ENCODE measurements around the gene C5orf22. TPM values are rescaled to one million over a fixed set of nuclear protein-coding genes. Genes with fewer than 3 reads are reported as not detected.
"Not testable (repeated sequence)": the region's sequence is repeated elsewhere in the genome, so short reads cannot be mapped to it uniquely, and the experiment has no call there.

C5orf22 gene
- total RNA-seq, 2 donors from 2014 or later = 15.5 to 16.6 TPM

DNA sequence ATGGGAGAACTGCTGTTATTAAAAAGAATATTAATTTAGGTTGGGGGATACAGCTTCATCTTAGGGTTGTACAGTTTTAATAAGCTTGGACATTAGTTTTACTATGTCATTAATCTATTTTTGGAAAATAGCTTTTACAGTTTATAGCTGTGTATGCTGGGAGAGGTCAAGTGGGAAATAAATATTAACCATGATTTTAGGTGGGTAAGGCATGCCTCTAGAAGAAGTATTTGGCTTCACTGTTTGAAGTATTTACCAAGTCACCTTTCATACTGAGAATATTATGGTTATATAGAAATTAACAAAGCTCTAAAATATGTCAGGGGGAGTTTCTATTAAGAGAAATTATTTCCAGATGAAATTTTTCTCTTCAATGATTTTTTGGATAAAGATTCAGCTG lies 5.2 kb downstream of the C5orf22 start:
- Histone ChIP-seq H3K4me1 (peaks cover 13% of the 10 kb centered on the region), H3K36me3 (replicated peaks in 1 of 2; ENCODE audit: insufficient read depth in 1 of 2, low read depth in 2 of 2) (peaks cover 6 to 16% of the 10 kb centered on the region in 2 donors), H3K27me3 (no peaks in the 10 kb centered on the region), H3K4me3 (no peak overlapping the region), H3K9me3 (no peaks in the 10 kb centered on the region), H3K27ac (no peak overlapping the region)
- DNase-seq = no peak
- no peak for ATAC-seq
- TF ChIP-seq POLR2A (IDR thresholded peaks at IDR 0.05) = no peak
- TF ChIP-seq, protein P1, sequence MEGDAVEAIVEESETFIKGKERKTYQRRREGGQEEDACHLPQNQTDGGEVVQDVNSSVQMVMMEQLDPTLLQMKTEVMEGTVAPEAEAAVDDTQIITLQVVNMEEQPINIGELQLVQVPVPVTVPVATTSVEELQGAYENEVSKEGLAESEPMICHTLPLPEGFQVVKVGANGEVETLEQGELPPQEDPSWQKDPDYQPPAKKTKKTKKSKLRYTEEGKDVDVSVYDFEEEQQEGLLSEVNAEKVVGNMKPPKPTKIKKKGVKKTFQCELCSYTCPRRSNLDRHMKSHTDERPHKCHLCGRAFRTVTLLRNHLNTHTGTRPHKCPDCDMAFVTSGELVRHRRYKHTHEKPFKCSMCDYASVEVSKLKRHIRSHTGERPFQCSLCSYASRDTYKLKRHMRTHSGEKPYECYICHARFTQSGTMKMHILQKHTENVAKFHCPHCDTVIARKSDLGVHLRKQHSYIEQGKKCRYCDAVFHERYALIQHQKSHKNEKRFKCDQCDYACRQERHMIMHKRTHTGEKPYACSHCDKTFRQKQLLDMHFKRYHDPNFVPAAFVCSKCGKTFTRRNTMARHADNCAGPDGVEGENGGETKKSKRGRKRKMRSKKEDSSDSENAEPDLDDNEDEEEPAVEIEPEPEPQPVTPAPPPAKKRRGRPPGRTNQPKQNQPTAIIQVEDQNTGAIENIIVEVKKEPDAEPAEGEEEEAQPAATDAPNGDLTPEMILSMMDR (IDR thresholded peaks at IDR 0.05) = no peak
- intact Hi-C loops (cut with DNase I) = no loop called here

DNA sequence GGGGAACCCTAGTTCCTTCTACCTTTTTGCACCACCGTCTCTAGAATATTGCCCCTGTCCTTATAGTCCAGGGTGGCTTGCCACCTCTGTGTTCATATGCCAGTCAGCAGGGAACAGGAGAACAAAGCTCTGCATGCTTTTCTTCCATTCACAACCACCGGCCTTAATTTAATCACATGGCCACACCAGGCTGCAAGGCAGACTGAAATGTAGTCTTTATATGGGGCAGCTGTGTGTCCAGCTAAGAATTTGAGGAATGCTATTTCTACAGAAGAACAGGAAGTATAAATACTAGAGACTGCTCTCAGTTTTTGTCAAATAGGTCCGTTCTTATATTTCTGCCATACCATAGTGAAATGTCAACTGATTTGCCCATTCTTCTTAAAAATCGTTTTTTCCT lies 5.8 kb downstream of the C5orf22 start:
- H3K9me3 ChIP-seq = no peaks in the 10 kb centered on the region
- no peak overlapping the region for H3K4me3 ChIP-seq
- WGBS, 2 donors = 60 to 64% methylated on average over 4 of the region's 4 CpGs
- ATAC-seq (no peak), DNase-seq (no peak)
- H3K4me1 ChIP-seq = peaks cover 12% of the 10 kb centered on the region
- no peak overlapping the region for H3K27ac ChIP-seq
- TF ChIP-seq, protein P1 (IDR thresholded peaks at IDR 0.05) = no peak
- no peak for TF ChIP-seq POLR2A (IDR thresholded peaks at IDR 0.05)
- peaks cover 6 to 16% of the 10 kb centered on the region in 2 donors for H3K36me3 ChIP-seq (replicated peaks in 1 of 2; ENCODE audit: insufficient read depth in 1 of 2, low read depth in 2 of 2)
- intact Hi-C loops (cut with DNase I) = no loop called here
- H3K27me3 ChIP-seq = no peaks in the 10 kb centered on the region

DNA sequence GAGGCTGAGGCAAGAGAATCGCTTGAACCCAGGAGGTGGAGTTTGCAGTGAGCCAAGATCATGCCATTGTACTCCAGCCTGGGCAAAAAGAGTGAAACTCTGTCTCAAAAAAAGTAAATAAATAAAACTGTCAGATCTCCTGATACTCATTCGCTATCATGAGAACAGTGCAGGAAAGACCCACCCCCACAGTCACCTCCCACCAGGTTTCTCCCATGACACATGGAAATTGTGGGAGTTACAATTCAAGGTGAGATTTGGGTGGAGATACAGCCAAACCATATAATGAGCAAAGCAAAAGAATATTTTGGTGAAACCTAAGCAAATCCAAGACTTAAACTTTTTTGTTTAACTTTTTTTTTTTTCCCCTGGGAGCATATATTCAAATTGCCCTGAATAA lies 17.0 kb downstream of the C5orf22 start:
- peaks cover 6 to 23% of the 10 kb centered on the region in 2 donors for H3K36me3 ChIP-seq (replicated peaks in 1 of 2; ENCODE audit: insufficient read depth in 1 of 2, low read depth in 2 of 2)
- intact Hi-C loops (cut with DNase I); H3K27me3 ChIP-seq; H3K9me3 ChIP-seq; ATAC-seq; DNase-seq; H3K4me1 ChIP-seq; H3K4me3 ChIP-seq; H3K27ac ChIP-seq: not testable (repeated sequence)
- 97 to 98% methylated on average over 2 of the region's 2 CpGs for WGBS, 2 donors

DNA sequence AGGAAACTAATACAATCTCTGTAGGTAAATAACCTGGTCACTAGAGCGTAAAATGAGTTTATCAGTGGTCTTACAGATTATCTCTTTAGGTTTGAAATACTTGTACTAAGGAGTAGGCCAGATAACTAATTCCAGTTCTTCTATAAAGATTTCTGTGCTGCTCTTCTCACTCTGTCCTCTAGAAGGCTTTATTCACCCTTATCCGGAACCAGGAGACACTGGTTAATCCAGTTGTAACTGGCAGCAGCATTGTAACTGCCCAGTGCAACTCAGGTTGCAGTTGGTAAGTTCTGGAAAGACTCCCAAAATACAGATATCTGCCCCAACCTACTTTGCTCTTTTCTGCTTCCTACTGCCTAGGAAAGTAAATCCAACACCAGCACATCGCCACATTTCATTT lies 19.8 kb downstream of the C5orf22 start:
- TF ChIP-seq, protein P1 (IDR thresholded peaks at IDR 0.05) = no peak
- no peak for TF ChIP-seq POLR2A (IDR thresholded peaks at IDR 0.05)
- no peak for ATAC-seq
- H3K9me3 ChIP-seq = no peaks in the 10 kb centered on the region
- WGBS, 2 donors = 93 to 95% methylated on average over 3 of the region's 3 CpGs
- H3K4me1 ChIP-seq = no peaks in the 10 kb centered on the region
- H3K36me3 ChIP-seq (replicated peaks in 1 of 2; ENCODE audit: insufficient read depth in 1 of 2, low read depth in 2 of 2) = peaks cover 6 to 23% of the 10 kb centered on the region in 2 donors
- H3K27me3 ChIP-seq = no peaks in the 10 kb centered on the region
- intact Hi-C loops (cut with DNase I) = no loop called here
- no peak overlapping the region for H3K4me3 ChIP-seq
- no peak overlapping the region for H3K27ac ChIP-seq
- DNase-seq = no peak

DNA sequence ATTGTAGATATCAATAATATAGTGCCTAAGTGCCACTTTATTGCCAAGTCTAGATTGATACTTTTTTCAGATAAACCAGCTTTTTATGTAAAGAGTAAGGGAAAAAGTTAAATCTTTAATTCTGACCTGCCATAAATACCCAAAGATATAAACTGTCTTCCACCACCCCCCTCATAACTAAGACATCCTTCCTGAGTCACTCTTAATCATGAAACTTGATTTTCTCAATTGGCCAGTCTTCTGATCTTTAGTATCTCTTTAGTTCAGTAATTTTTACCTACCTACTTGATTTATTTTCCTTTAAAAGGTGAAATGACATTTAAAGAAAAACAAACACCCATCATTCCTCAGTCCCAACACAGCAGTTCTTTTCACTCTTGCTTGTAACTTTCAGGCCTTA lies 21.8 kb downstream of the C5orf22 start:
- Histone ChIP-seq H3K9me3 (no peaks in the 10 kb centered on the region), H3K36me3 (replicated peaks in 1 of 2; ENCODE audit: insufficient read depth in 1 of 2, low read depth in 2 of 2) (peaks cover 6 to 19% of the 10 kb centered on the region in 2 donors), H3K4me3 (no peak overlapping the region), H3K27me3 (no peaks in the 10 kb centered on the region), H3K27ac (no peak overlapping the region), H3K4me1 (no peaks in the 10 kb centered on the region)
- TF ChIP-seq, protein P1 (IDR thresholded peaks at IDR 0.05) = no peak
- no peak for TF ChIP-seq POLR2A (IDR thresholded peaks at IDR 0.05)
- DNase-seq = no peak
- no peak for ATAC-seq
- intact Hi-C loops (cut with DNase I) = no loop called here
